ENCODE results near the gene NT5DC4. TPM values are rescaled to one million over a fixed set of nuclear protein-coding genes. Genes with fewer than 3 reads are reported as not detected.

Gene NT5DC4
- total RNA-seq, 1 donor from 2014 or later = not detected

DNA sequence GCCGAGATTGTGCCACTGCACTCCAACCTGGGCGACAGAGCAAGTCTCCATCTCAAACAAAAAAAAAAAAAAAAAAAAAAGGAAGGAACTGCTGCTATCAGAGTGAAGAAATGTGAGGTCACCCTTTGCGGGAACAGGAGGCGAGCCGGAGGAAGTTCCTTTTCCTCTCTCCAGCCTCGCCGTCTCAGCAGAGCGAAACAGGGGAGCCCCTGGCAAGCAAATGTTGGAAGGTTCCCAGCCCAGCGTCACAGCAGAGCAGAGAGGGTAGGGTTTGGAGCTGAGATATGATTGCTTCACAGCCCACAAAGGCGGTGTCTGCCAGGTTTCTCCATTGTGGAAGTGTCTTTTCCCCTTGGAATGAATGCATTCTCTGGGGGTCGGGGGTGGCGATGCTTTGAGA lies 46.6 kb upstream of the NT5DC4 start:
- no peaks in the 10 kb centered on the region for H4K20me1 ChIP-seq (ENCODE audit: low read depth)
- Mint-ChIP-seq H3K36me3 (no peaks in the 10 kb centered on the region), H3K27me3 (ENCODE audit: insufficient read depth, low read depth) (no peaks in the 10 kb centered on the region), H3K4me3 (no peak overlapping the region), H3K9me3 (no peaks in the 10 kb centered on the region), H3K4me1 (no peaks in the 10 kb centered on the region), H3K27ac (no peak overlapping the region)
- H3K36me3 ChIP-seq = no peaks in the 10 kb centered on the region
- H3K4me1 ChIP-seq = peaks cover 16% of the 10 kb centered on the region
- peaks cover 12% of the 10 kb centered on the region for H3F3A ChIP-seq (ENCODE audit: low read depth)
- H3K4me3 ChIP-seq = no peak overlapping the region
- no peak overlapping the region for H3K9ac ChIP-seq
- no peaks in the 10 kb centered on the region for H3K27me3 ChIP-seq
- no peak for DNase-seq (ENCODE audit: low spot score)
- H3K79me2 ChIP-seq (ENCODE audit: low read depth) = no peaks in the 10 kb centered on the region
- TF ChIP-seq, protein P1, sequence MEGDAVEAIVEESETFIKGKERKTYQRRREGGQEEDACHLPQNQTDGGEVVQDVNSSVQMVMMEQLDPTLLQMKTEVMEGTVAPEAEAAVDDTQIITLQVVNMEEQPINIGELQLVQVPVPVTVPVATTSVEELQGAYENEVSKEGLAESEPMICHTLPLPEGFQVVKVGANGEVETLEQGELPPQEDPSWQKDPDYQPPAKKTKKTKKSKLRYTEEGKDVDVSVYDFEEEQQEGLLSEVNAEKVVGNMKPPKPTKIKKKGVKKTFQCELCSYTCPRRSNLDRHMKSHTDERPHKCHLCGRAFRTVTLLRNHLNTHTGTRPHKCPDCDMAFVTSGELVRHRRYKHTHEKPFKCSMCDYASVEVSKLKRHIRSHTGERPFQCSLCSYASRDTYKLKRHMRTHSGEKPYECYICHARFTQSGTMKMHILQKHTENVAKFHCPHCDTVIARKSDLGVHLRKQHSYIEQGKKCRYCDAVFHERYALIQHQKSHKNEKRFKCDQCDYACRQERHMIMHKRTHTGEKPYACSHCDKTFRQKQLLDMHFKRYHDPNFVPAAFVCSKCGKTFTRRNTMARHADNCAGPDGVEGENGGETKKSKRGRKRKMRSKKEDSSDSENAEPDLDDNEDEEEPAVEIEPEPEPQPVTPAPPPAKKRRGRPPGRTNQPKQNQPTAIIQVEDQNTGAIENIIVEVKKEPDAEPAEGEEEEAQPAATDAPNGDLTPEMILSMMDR (IDR thresholded peaks at IDR 0.05) = no peak
- TF ChIP-seq EZH2phosphoT487 (IDR thresholded peaks at IDR 0.05) (no peak), EZH2 (IDR thresholded peaks at IDR 0.05) (no peak)
- no peak overlapping the region for H3K27ac ChIP-seq
- H2AFZ ChIP-seq (replicated peaks) = no peak overlapping the region
- no peak overlapping the region for H3K4me2 ChIP-seq
- no peaks in the 10 kb centered on the region for H3K9me3 ChIP-seq (ENCODE audit: low read depth)

DNA sequence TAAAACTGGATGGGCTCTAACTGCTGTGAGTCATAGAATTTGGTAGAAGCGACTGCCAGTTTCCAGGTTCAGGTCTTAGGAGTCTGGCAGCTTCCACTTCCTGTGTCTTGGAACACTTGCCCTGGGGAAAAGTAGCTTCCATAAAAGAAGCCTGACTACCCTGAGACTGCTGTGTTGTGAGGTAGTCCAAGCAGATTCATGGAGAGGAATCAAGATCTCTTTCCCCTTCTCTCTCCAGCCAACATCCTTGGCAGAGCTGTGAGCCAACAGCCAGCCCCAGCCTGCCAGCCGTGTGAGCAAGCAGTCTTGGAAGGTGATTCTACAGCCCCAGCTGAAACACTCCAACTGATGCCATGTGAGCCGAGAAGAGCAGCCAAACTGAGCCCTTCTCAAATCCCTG lies 41.3 kb upstream of the NT5DC4 start:
- peak overlapping the region; percentile 47 for H2AFZ ChIP-seq (replicated peaks)
- H3K4me1 Mint-ChIP-seq = peaks cover 5% of the 10 kb centered on the region
- no peaks in the 10 kb centered on the region for H3K9me3 ChIP-seq (ENCODE audit: low read depth)
- no peak overlapping the region for H3K4me3 ChIP-seq
- H3F3A ChIP-seq (ENCODE audit: low read depth) = no peaks in the 10 kb centered on the region
- H3K4me3 Mint-ChIP-seq = no peak overlapping the region
- no peaks in the 10 kb centered on the region for H3K9me3 Mint-ChIP-seq
- no peak overlapping the region for H3K4me2 ChIP-seq
- H3K4me1 ChIP-seq = no peaks in the 10 kb centered on the region
- no peak for DNase-seq (ENCODE audit: low spot score)
- no peaks in the 10 kb centered on the region for H3K79me2 ChIP-seq (ENCODE audit: low read depth)
- no peaks in the 10 kb centered on the region for H3K36me3 ChIP-seq
- TF ChIP-seq, protein P1 (IDR thresholded peaks at IDR 0.05) = no peak
- TF ChIP-seq EZH2phosphoT487 (IDR thresholded peaks at IDR 0.05) (no peak), EZH2 (IDR thresholded peaks at IDR 0.05) (no peak)
- H3K27me3 Mint-ChIP-seq (ENCODE audit: insufficient read depth, low read depth) = peaks cover 2% of the 10 kb centered on the region
- no peaks in the 10 kb centered on the region for H4K20me1 ChIP-seq (ENCODE audit: low read depth)
- no peaks in the 10 kb centered on the region for H3K36me3 Mint-ChIP-seq
- no peak overlapping the region for H3K9ac ChIP-seq
- H3K27ac ChIP-seq = no peak overlapping the region
- no peaks in the 10 kb centered on the region for H3K27me3 ChIP-seq
- H3K27ac Mint-ChIP-seq = no peak overlapping the region

DNA sequence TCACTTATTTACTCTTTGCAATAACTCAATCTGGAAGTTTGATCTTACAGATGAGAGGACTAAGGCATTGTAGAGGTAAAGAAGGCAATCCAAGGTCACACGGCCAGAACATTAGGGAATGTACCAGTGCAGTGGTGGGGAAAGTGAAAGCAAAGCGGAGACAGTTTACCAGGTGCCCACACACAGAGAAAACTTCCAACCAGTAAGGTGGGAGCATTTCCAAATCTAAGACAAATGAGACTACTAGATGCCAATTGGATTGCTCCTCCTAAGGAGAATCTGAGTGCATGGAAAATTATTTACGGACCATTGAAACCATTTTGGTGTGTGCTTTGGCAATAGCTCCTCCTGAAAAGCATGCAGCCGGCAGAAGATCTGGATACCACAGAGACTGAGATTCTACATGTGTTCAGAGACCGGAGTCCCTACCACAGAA lies 40.1 kb upstream of the NT5DC4 start:
- TF ChIP-seq, protein P1 (IDR thresholded peaks at IDR 0.05) = no peak
- no peak for TF ChIP-seq EZH2phosphoT487 (IDR thresholded peaks at IDR 0.05)
- TF ChIP-seq EZH2 (IDR thresholded peaks at IDR 0.05) = no peak

More for the DNA sequence above, 40.1 kb upstream of the NT5DC4 start:
- Histone ChIP-seq H4K20me1 (ENCODE audit: low read depth) (no peaks in the 10 kb centered on the region), H2AFZ (replicated peaks) (no peak overlapping the region), H3K27me3 (no peaks in the 10 kb centered on the region), H3K4me3 (no peak overlapping the region), H3F3A (ENCODE audit: low read depth) (no peaks in the 10 kb centered on the region), H3K9ac (no peak overlapping the region), H3K27ac (no peak overlapping the region), H3K4me1 (no peaks in the 10 kb centered on the region), H3K79me2 (ENCODE audit: low read depth) (no peaks in the 10 kb centered on the region), H3K9me3 (ENCODE audit: low read depth) (no peaks in the 10 kb centered on the region), H3K36me3 (no peaks in the 10 kb centered on the region), H3K4me2 (no peak overlapping the region)
- Mint-ChIP-seq H3K36me3 (no peaks in the 10 kb centered on the region), H3K27me3 (ENCODE audit: insufficient read depth, low read depth) (peaks cover 2% of the 10 kb centered on the region), H3K27ac (no peak overlapping the region), H3K9me3 (no peaks in the 10 kb centered on the region), H3K4me1 (peaks cover 5% of the 10 kb centered on the region), H3K4me3 (no peak overlapping the region)
- no peak for DNase-seq (ENCODE audit: low spot score)

Data from neural progenitor cell (in vitro differentiated cells).